ENCODE measurements around the gene ATP6V0E1.

DNA sequence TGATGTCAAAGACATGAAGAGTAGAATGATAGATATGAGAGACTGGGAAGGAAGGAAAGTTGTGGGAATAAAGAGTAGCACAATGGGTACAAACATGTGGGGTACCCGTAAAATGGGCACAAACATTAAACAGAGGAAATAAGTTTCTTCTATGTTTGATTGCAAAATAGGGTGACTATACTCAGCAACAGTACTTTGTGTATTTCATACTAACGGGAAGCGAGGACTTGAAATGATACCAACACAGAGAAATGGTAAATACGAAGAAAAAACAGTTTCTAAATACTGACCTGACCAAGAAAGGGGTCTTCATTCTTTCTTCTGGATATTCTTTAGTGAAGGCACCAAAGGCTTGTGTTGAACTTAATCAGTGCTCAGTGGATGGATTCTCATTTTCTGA is 31.1 kb downstream of the ATP6V0E1 start:
- TF ChIP-seq POLR2A (IDR thresholded peaks at IDR 0.05) = no peak
- TF ChIP-seq, protein P1, sequence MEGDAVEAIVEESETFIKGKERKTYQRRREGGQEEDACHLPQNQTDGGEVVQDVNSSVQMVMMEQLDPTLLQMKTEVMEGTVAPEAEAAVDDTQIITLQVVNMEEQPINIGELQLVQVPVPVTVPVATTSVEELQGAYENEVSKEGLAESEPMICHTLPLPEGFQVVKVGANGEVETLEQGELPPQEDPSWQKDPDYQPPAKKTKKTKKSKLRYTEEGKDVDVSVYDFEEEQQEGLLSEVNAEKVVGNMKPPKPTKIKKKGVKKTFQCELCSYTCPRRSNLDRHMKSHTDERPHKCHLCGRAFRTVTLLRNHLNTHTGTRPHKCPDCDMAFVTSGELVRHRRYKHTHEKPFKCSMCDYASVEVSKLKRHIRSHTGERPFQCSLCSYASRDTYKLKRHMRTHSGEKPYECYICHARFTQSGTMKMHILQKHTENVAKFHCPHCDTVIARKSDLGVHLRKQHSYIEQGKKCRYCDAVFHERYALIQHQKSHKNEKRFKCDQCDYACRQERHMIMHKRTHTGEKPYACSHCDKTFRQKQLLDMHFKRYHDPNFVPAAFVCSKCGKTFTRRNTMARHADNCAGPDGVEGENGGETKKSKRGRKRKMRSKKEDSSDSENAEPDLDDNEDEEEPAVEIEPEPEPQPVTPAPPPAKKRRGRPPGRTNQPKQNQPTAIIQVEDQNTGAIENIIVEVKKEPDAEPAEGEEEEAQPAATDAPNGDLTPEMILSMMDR (IDR thresholded peaks at IDR 0.05) = no peak
